K562 (cell line): ENCODE measurements around the gene TEX101. TPM values are rescaled to one million over a fixed set of nuclear protein-coding genes. Genes with fewer than 3 reads are reported as not detected.

Experiments used
- BHLHE40 ChIP-seq: IDR thresholded peaks from 2 replicates; pipeline ENCODE4 v1.6.1; 2011; ENCODE audit warnings: low read length, improper control_type of control experiment
- CBX1 ChIP-seq: sonication (generic); IDR thresholded peaks from 2 replicates; pipeline ENCODE4 v1.6.1; 2016; ENCODE audit warnings: antibody characterized with exemption, low read depth, mild to moderate bottlenecking
- CREB5 ChIP-seq: fragments of 250-450 bp; sonication (Bioruptor Pico); IDR thresholded peaks from 2 replicates; pipeline ENCODE4 v1.5.0; 2020; ENCODE audit warnings: mild to moderate bottlenecking
- ELF4 ChIP-seq: fragments of 450-650 bp; formaldehyde crosslinking; IDR thresholded peaks from 2 replicates; pipeline ENCODE4 v1.4.0; 2022; ENCODE audit warnings: missing genetic modification characterization
- EWSR1 ChIP-seq: fragments of 450-650 bp; IDR thresholded peaks from 2 replicates; pipeline ENCODE4 v1.6.1; 2018; ENCODE audit warnings: borderline replicate concordance, mild to moderate bottlenecking, low read depth, moderate library complexity; ENCODE audit not compliant: partially characterized antibody
- FOSL1 ChIP-seq: fragments of 200-800 bp; sonication (Bioruptor generic); conservative IDR thresholded peaks from 2 replicates; pipeline ENCODE4 v1.6.1; 2016; ENCODE audit warnings: missing genetic modification characterization, missing compliant biosample characterization
- HMG20B ChIP-seq: fragments of 250-450 bp; sonication (Bioruptor Pico); IDR thresholded peaks from 2 replicates; pipeline ENCODE4 v1.5.0; 2021; ENCODE audit warnings: mild to moderate bottlenecking
- HMGN3 ChIP-seq: IDR thresholded peaks from 2 replicates; pipeline ENCODE4 v1.6.1; 2011; ENCODE audit warnings: borderline replicate concordance, low read depth, mild to moderate bottlenecking, mixed read lengths, low read length; ENCODE audit not compliant: insufficient read length; ENCODE audit errors: extremely low read depth
- HNRNPL ChIP-seq: fragments of 200-400 bp; formaldehyde crosslinking; IDR thresholded peaks from 2 replicates; pipeline ENCODE4 v1.6.1; 2017; ENCODE audit warnings: low read depth, mild to moderate bottlenecking, low read length
- HOXB6 ChIP-seq: fragments of 250-450 bp; sonication (Bioruptor Pico); IDR thresholded peaks from 2 replicates; pipeline ENCODE4 v1.5.1; 2022; ENCODE audit warnings: mild to moderate bottlenecking, borderline replicate concordance
- JUN ChIP-seq, 2 experiments: sonication (generic) in 1 of 2; formaldehyde crosslinking in 1 of 2; IDR thresholded peaks; 2 replicates each; pipeline versions ENCODE4 v1.6.1 to v1.8.0; 2012 to 2022; ENCODE audit warnings: borderline replicate concordance in 2 of 2, mild to moderate bottlenecking in 2 of 2, improper control_type of control experiment in 1 of 2, low read depth in 1 of 2, low read length in 1 of 2, missing genetic modification reagents in 1 of 2
- KAT2B ChIP-seq: IDR thresholded peaks from one replicate; pipeline ENCODE4 v1.6.1; 2012; ENCODE audit warnings: low read depth, mild to moderate bottlenecking, control low read depth, inconsistent platforms, low read length, moderate library complexity
- MXI1 ChIP-seq: IDR thresholded peaks from 2 replicates; pipeline ENCODE4 v1.6.1; 2011; ENCODE audit warnings: low read depth, mild to moderate bottlenecking, improper control_type of control experiment, low read length
- POLR2H ChIP-seq: IDR thresholded peaks from 2 replicates; pipeline ENCODE4 v1.6.1; 2016; ENCODE audit warnings: missing genetic modification characterization, low read depth, mild to moderate bottlenecking, control low read depth, missing compliant biosample characterization, moderate library complexity
- POLR3A ChIP-seq: IDR thresholded peaks from 2 replicates; pipeline ENCODE4 v1.6.1; 2011; ENCODE audit warnings: borderline replicate concordance, mild to moderate bottlenecking, moderate library complexity; ENCODE audit not compliant: insufficient read length, insufficient read depth; ENCODE audit errors: extremely low read depth
- PTTG1 ChIP-seq: fragments of 450-650 bp; IDR thresholded peaks from 2 replicates; pipeline ENCODE4 v1.6.1; 2016; ENCODE audit warnings: low read depth, mild to moderate bottlenecking, missing genetic modification characterization, missing compliant biosample characterization
- RNF219 ChIP-seq: fragments of 250-450 bp; sonication (Bioruptor Pico); IDR thresholded peaks from 2 replicates; pipeline ENCODE4 v1.5.0; 2022; ENCODE audit warnings: mild to moderate bottlenecking
- ZNF133 ChIP-seq: fragments of 250-450 bp; sonication (Bioruptor Pico); IDR thresholded peaks from 2 replicates; pipeline ENCODE4 v1.4.0; 2020; ENCODE audit warnings: mild to moderate bottlenecking
- ZNF41 ChIP-seq: fragments of 250-450 bp; sonication (Bioruptor Pico); conservative IDR thresholded peaks from 2 replicates; pipeline ENCODE4 v1.4.0; 2020; ENCODE audit warnings: mild to moderate bottlenecking
- ZNF77 ChIP-seq: fragments of 250-450 bp; sonication (Bioruptor Pico); IDR thresholded peaks from 2 replicates; pipeline ENCODE4 v1.5.0; 2020
- polyA plus RNA-seq, 8 experiments: library from polyadenylated mRNA; depleted of rRNA in 4 of 8; stranded (reverse) in 5 of 8; unstranded in 3 of 8; fragments of >200 nt; fragmentation: Nextera tagmentation in 2 of 8; fragmentation: Illumina TruSeq in 1 of 8; extraction: Ambion mirVana in 2 of 8; extraction: Trizol in 1 of 8; gene quantifications; 2 replicates each; pipeline versions ENCODE4 v1.2.1 to v1.2.3, GENCODE V29; 2011 to 2014; ENCODE audit warnings: inconsistent platforms in 1 of 8, missing spikeins in 1 of 8
- total RNA-seq, 7 experiments: library from RNA; depleted of rRNA in 6 of 7; stranded (reverse); fragments of >200 nt in 6 of 7; fragmentation: Illumina TruSeq in 2 of 7; extraction: Trizol in 2 of 7; gene quantifications; 2 replicates each; pipeline versions ENCODE4 v1.2.1 to v1.2.3, GENCODE V29; 2011 to 2021; ENCODE audit warnings: low replicate concordance in 1 of 7
- TF ChIP-seq, protein P1 (sequence below): fragments of 450-650 bp; IDR thresholded peaks from 2 replicates; pipeline ENCODE4 v1.6.1; 2016; ENCODE audit warnings: antibody characterized with exemption
- TF ChIP-seq, protein P2 (sequence below): fragments of 450-650 bp; formaldehyde crosslinking; conservative IDR thresholded peaks from 2 replicates; pipeline ENCODE4 v1.4.0; 2022; ENCODE audit warnings: mild to moderate bottlenecking, missing genetic modification characterization

Gene TEX101
- total and polyA plus RNA-seq, 9 of the 15 experiments (the other 6 are each of a cell fraction or from before 2014, with no cell fraction given), result 0.10 to 0.36 (median 0.14) TPM; not detected in 6

- no peak for TF ChIP-seq BHLHE40
- TF ChIP-seq FOSL1 (tag), result peak; percentile 47
- TF ChIP-seq JUN (IDR thresholded peaks at IDR 0.05; ENCODE audit: borderline replicate concordance, low read depth, low read length), result no peak
- TF ChIP-seq JUN (CRISPR knock-in tag; IDR thresholded peaks at IDR 0.05; ENCODE audit: borderline replicate concordance), result no peak
- no peak for TF ChIP-seq ELF4
- peak; percentile 66 for TF ChIP-seq POLR3A
- TF ChIP-seq, protein P1, sequence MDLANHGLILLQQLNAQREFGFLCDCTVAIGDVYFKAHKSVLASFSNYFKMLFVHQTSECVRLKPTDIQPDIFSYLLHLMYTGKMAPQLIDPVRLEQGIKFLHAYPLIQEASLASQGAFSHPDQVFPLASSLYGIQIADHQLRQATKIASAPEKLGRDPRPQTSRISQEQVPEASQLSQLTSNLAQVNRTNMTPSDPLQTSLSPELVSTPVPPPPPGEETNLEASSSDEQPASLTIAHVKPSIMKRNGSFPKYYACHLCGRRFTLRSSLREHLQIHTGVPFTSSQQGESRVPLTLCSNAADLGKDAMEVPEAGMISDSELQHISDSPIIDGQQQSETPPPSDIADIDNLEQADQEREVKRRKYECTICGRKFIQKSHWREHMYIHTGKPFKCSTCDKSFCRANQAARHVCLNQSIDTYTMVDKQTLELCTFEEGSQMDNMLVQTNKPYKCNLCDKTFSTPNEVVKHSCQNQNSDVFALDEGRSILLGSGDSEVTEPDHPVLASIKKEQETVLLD, result no peak
- no peak for TF ChIP-seq MXI1
- TF ChIP-seq CREB5, result no peak
- TF ChIP-seq HOXB6 (CRISPR knock-in tag), result no peak
- no peak for TF ChIP-seq KAT2B
- no peak for TF ChIP-seq EWSR1
- no peak for TF ChIP-seq HMGN3
- no peak for TF ChIP-seq HNRNPL
- no peak for TF ChIP-seq ZNF41 (CRISPR knock-in tag)
- no peak for TF ChIP-seq HMG20B (CRISPR knock-in tag)
- no peak for TF ChIP-seq POLR2H (tag)
- no peak for TF ChIP-seq RNF219
- TF ChIP-seq, protein P2, sequence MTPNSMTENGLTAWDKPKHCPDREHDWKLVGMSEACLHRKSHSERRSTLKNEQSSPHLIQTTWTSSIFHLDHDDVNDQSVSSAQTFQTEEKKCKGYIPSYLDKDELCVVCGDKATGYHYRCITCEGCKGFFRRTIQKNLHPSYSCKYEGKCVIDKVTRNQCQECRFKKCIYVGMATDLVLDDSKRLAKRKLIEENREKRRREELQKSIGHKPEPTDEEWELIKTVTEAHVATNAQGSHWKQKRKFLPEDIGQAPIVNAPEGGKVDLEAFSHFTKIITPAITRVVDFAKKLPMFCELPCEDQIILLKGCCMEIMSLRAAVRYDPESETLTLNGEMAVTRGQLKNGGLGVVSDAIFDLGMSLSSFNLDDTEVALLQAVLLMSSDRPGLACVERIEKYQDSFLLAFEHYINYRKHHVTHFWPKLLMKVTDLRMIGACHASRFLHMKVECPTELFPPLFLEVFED (CRISPR knock-in tag), result no peak
- TF ChIP-seq ZNF133, result no peak
- no peak for TF ChIP-seq CBX1
- TF ChIP-seq ZNF77, result no peak
- no peak for TF ChIP-seq PTTG1
Observed at GRCh38 chr19:43444531-43445287, 30.0 kb downstream of the TEX101 start (continued).
